Sigmoid colon (tissue), 4 donors: ENCODE results near the gene SLFN12L.

Experiments used
- EP300 ChIP-seq, 4 donors: sonication (generic); formaldehyde crosslinking; IDR thresholded peaks; one replicate each; pipeline ENCODE4 v1.6.1; 2017; ENCODE audit warnings: antibody characterized with exemption in 4 of 4
- POLR2A ChIP-seq, 2 donors: fragments of 450-650 bp; IDR thresholded peaks; one replicate each; pipeline ENCODE4 v1.6.1; 2016; ENCODE audit warnings: antibody characterized with exemption in 2 of 2, mild to moderate bottlenecking in 2 of 2, moderate library complexity in 2 of 2
- POLR2AphosphoS5 ChIP-seq, 4 donors: sonication (generic); formaldehyde crosslinking; IDR thresholded peaks; one replicate each; pipeline ENCODE4 v1.6.1; 2017; ENCODE audit warnings: antibody characterized with exemption in 4 of 4
- TF ChIP-seq, protein P1 (sequence below), 4 experiments: fragments of 450-650 bp in 3 of 4; fragments of 200-600 bp in 1 of 4; IDR thresholded peaks; one replicate each; pipeline ENCODE4 v1.5.1; 2016 to 2019; ENCODE audit warnings: antibody characterized with exemption in 4 of 4, mild to moderate bottlenecking in 3 of 4, moderate library complexity in 2 of 4

DNA sequence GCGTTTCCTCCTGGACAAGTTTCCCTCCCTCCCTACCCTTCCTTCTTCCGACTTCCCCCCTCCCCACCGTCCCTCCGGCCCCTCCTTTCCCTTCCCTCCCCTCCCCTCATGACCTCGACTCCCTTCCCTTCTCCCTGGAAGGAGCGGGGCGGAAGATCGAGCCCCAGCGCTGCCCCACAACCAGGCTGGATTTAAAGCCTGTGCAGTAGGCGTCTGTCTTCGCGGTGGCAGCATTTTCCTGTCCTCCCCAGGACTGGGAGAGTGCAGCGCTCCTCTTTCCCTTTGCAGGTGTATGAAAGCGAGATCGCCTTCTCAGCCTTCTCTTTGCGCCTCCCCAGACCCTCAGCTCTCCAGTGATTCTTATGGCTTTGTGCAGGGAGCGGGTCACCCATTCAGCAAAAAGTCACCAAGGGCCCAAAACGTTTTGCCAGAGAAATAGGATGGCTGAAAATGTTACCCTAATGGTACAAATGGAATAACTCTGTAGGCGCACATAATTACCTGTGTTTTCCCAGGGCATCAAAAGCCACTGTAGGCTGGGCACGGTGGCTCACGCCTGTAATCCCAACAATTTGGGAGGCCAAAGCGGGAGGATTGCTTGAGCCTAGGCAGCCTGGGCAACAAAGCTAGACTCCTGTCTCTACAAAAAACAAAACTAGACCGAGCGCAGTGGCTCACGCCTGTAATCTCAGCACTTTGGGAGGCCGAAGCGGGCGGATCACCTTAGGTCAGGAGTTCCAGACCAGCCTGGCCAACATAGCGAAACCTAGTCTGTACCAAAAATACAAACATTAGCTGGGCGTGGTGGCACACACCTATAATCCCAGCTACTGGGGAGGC lies 40.8 kb downstream of the SLFN12L start:
- TF ChIP-seq, protein P1, sequence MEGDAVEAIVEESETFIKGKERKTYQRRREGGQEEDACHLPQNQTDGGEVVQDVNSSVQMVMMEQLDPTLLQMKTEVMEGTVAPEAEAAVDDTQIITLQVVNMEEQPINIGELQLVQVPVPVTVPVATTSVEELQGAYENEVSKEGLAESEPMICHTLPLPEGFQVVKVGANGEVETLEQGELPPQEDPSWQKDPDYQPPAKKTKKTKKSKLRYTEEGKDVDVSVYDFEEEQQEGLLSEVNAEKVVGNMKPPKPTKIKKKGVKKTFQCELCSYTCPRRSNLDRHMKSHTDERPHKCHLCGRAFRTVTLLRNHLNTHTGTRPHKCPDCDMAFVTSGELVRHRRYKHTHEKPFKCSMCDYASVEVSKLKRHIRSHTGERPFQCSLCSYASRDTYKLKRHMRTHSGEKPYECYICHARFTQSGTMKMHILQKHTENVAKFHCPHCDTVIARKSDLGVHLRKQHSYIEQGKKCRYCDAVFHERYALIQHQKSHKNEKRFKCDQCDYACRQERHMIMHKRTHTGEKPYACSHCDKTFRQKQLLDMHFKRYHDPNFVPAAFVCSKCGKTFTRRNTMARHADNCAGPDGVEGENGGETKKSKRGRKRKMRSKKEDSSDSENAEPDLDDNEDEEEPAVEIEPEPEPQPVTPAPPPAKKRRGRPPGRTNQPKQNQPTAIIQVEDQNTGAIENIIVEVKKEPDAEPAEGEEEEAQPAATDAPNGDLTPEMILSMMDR (IDR thresholded peaks at IDR 0.05), result no peak
- TF ChIP-seq POLR2A (IDR thresholded peaks at IDR 0.05), result no peak
- TF ChIP-seq EP300 (IDR thresholded peaks at IDR 0.05), result no peak
- no peak for TF ChIP-seq POLR2AphosphoS5 (IDR thresholded peaks at IDR 0.05)
